Activated CD8-positive, alpha-beta memory T cell treated with anti-CD3 and anti-CD28 coated beads, Interleukin-2, amount 50 U/mL, for 4 hours (primary cell): ENCODE measurements around the gene ARMC9.

Experiments used
- DNase-seq: peaks from one replicate; pipeline ENCODE4 v3.0.0-alpha.2; 2020

Gene ARMC9

GRCh38 chr2:231321556-231322334 is 123.3 kb downstream of the ARMC9 start:
- no peak for DNase-seq

GRCh38 chr2:231323316-231323715 is 124.9 kb downstream of the ARMC9 start:
- DNase-seq: no peak

GRCh38 chr2:231325826-231326225 is 127.4 kb downstream of the ARMC9 start:
- DNase-seq: no peak

DNA sequence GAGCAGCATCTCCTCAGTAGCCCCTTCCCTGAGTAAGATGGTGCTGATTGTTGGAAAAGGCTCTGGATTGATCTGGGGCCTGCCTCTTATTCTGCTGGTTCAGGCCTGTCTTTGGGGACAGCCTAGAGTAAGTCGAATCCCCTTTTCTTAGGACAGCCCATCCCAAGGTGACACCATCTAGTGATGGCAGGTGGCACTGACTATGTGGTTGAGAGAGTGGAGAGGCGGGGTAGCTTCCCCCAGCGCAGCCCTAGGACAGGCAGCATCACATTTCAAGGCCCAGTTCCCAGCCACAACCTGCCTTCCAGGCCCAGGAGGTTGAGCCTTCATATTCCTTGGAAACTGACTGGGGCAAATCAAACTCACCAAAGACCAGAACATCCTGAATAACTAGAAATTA is 128.0 kb downstream of the ARMC9 start:
- no peak for DNase-seq

- DNase-seq: no peak
Measured at GRCh38 chr2:231330311-231330710, 131.9 kb downstream of the ARMC9 start.

GRCh38 chr2:231331533-231331932 is 133.1 kb downstream of the ARMC9 start:
- DNase-seq: no peak

GRCh38 chr2:231332388-231332787 is 134.0 kb downstream of the ARMC9 start:
- DNase-seq: no peak

- DNase-seq: no peak
Measured at GRCh38 chr2:231332872-231333500, 134.6 kb downstream of the ARMC9 start.

DNA sequence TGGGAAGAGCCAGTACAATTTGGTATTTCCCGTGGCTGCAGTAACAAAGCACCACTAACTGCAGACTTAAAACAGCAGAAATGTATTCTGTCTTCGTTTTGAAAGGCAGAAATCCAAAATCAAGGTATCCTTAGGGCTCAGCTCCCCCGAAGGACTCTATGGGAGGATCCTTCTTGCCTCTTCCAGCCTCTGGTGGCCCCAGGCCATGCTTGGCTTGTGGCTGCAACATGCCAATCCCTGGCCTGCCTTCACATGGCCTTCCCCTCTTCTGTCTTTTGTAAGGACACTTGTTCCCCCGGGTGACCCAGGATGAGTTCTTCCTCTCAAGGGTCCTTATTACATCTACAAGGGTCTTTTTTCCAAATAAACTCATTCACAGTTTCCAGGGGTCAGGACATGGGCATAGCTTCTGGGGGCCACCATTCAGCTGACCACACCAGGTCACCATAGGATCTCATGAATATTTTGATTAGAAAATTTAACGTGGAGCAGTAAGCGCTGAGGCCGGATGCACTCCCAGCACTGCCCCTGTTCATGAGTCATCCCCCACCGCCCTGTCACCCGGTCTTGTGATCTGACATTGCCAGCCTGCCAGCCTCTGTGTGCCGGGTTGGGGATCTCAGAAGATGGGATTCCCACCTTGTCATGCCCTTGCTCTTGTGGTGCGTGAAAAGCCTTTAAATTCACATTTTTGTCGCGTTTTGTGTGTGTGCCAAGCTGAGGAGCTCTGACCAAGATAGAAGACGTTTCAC is 135.9 kb downstream of the ARMC9 start:
- DNase-seq: no peak

DNA sequence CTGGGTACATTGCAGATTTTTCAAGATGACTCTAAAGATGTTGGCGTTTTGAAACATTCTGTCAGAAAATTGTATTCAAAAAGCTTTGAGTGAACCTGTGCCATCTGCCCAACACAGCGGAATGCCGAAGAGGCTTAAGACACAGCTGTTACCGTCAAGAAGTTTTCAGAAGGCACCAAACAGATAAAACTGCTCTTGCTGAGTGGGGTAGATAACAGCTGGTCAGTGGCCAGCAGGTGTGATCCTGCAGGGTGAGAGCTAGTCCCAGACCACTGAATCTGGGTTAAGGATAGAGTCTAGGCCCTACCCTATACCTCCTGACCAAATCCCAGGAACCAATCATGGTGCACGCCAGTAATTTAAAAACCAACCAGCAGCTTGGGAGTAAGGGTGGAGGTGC is 136.6 kb downstream of the ARMC9 start:
- DNase-seq: no peak

- no peak for DNase-seq
Measured at GRCh38 chr2:231335591-231335990, 137.2 kb downstream of the ARMC9 start.

DNA sequence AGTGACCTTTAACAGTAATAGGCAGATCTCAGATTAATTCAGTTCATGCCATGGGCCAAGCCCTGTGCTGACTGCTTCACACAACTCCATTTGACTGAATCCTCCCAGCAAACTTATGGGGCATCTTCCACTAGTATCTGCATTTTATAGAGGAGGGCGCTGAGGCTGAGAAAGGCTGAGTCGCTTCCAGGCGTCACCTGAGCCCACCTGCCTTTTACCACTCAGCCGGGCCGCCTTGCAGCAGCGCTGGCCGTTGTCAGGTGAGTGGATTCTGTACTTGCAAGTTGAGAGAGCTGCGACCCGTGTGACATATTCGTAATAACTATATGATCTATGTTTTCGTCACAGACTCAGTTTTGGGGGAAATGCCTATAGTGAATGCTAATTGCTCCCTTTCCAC is 137.8 kb downstream of the ARMC9 start:
- no peak for DNase-seq

GRCh38 chr2:231336700-231337099 is 138.3 kb downstream of the ARMC9 start:
- DNase-seq: no peak

GRCh38 chr2:231337807-231338759 is 139.7 kb downstream of the ARMC9 start:
- DNase-seq: no peak

GRCh38 chr2:231339316-231339715 is 140.9 kb downstream of the ARMC9 start:
- DNase-seq: no peak

GRCh38 chr2:231341100-231341499 is 142.7 kb downstream of the ARMC9 start:
- DNase-seq: no peak

- DNase-seq: no peak
Measured at GRCh38 chr2:231342061-231342711, 143.8 kb downstream of the ARMC9 start.

DNA sequence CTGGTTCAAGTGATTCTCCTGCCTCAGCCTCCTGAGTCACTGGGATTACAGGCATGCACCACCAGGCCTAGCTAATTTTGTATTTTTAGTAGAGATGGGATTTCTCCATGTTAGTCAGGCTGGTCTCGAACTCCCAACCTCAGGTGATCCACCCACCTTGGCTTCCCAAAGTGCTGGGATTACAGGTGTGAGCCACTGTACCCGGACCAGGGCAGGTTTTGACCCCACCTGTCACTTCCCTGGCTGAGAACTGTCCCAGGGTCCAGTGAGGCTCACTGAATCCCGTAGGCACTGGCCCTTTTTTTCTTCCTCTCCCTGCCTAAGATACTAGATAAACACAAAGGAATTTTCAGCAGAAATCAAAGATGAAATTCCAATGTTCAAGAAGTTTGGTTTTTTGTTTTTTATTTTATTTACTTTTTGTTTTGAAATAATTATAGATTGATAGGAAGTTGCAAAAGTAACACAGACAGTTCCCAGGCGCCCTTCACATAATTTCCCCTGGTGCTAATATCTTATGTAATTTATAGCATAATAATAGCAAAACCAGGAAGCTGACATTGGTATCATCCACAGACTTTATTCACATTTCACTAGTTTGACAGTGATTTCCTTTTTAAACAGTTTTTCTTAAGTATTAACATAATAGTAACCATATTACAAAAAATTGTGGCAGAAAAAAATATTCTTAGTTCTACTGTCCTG is 144.7 kb downstream of the ARMC9 start:
- no peak for DNase-seq

DNA sequence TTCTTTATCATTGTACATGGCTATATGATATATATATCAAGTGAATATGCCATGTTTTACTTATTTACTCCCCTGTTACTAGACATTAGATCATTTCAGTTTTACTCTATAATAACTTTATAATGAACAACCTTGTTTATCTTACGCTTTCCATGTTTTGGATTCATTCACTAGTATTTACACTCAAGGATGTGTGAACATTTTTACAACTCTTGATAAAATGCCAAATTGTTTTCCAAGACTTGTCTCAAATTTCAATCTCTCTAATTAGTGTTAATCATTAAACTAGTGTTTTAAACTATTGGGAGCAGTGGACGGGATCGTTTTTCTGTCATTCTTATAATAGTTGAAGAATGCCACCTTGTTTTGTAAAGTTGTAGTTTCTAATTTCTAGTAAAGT is 145.6 kb downstream of the ARMC9 start:
- DNase-seq: no peak

DNA sequence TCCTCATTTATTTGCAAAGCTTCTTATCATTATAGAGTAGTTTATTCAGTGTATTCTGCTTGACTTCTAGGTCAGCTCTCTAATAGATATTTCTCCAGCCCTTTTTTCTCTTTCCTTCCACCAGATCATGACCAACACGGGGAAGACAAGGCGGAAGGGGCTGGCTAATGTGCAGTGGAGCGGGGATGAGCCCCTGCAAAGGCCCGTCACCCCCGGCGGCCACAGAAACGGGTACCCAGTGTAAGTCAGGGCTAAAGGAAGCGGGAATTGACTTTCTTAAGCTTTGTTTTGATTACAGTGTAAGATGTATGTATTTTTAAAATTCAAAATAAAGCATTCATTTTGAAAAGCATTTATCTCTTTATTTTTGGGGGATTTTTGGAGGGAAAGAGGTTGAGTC is 146.4 kb downstream of the ARMC9 start:
- no peak for DNase-seq

GRCh38 chr2:231347081-231347480 is 148.7 kb downstream of the ARMC9 start:
- no peak for DNase-seq

- DNase-seq: no peak
Measured at GRCh38 chr2:231347638-231348037, 149.2 kb downstream of the ARMC9 start.
